ENCODE measurements around the gene MAPT. TPM values are rescaled to one million over a fixed set of nuclear protein-coding genes. Genes with fewer than 3 reads are reported as not detected.

MAPT gene
- total RNA-seq, 6 donors from 2014 or later, result 2.1 to 3.7 (median 2.8) TPM

DNA sequence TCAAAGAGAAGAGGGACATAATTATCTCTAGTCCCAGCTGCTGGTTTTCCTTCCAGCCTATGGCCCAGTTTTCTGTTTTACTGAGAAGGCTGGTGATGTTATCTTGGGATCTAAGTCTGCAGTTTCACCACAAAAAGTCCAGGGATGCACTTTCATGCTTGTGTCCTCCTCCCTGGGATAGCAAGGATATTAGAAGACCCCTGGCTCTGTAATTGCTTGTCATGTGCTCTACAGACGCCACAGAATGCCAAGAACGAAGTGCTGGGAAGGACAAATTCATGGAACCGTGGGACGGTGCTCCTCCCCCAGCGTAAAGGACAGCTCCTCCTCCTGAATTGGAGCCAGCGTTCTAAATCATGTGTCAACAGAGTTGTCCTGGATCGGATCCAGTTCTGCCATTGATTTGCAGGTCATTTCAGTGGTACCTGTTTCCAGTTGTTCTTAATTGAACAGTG, 8.6 kb downstream of the MAPT start:
- Histone ChIP-seq H3K27me3 (peaks cover 0 to 6% (median 0%) of the 10 kb centered on the region in 4 donors), H3K4me1 (peaks cover 0 to 3% (median 0%) of the 10 kb centered on the region in 4 donors), H3K27ac (no peak overlapping the region), H3K4me3 (no peak overlapping the region), H3K9me3 (no peaks in the 10 kb centered on the region), H3K36me3 (no peaks in the 10 kb centered on the region)
- WGBS, 2 donors, result 35 to 58% methylated on average over 7 of the region's 7 CpGs
- DNase-seq, result peak in 1 of 2 donors; percentile 31
- TF ChIP-seq POLR2A (IDR thresholded peaks at IDR 0.05) (no peak), POLR2AphosphoS5 (IDR thresholded peaks at IDR 0.05) (no peak), EP300 (IDR thresholded peaks at IDR 0.05) (no peak)
- TF ChIP-seq, protein P1, sequence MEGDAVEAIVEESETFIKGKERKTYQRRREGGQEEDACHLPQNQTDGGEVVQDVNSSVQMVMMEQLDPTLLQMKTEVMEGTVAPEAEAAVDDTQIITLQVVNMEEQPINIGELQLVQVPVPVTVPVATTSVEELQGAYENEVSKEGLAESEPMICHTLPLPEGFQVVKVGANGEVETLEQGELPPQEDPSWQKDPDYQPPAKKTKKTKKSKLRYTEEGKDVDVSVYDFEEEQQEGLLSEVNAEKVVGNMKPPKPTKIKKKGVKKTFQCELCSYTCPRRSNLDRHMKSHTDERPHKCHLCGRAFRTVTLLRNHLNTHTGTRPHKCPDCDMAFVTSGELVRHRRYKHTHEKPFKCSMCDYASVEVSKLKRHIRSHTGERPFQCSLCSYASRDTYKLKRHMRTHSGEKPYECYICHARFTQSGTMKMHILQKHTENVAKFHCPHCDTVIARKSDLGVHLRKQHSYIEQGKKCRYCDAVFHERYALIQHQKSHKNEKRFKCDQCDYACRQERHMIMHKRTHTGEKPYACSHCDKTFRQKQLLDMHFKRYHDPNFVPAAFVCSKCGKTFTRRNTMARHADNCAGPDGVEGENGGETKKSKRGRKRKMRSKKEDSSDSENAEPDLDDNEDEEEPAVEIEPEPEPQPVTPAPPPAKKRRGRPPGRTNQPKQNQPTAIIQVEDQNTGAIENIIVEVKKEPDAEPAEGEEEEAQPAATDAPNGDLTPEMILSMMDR (IDR thresholded peaks at IDR 0.05), result no peak
- ATAC-seq (ENCODE audit: low FRiP score in 2 of 2), result no peak

DNA sequence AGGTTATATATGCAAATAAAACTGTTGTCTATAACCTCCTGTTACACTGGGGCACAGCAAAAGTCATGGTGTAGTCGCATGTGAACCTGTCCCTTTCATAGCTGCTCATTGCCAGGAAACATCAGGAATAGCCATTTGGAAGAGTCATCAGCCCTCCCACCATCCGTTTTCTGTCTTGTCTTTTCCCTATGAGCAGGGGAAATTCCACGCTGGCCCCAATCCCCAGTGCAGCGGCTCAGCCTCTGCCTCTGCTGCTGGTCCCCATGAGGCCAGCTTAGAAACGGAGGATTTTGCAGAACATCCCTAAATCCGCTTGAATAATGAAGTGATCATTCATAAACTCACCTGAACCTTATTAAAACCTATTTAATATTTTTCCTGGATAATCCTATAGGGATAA, 10.5 kb downstream of the MAPT start:
- TF ChIP-seq EP300 (IDR thresholded peaks at IDR 0.05) (no peak), POLR2A (IDR thresholded peaks at IDR 0.05) (no peak), POLR2AphosphoS5 (IDR thresholded peaks at IDR 0.05) (no peak)
- TF ChIP-seq, protein P1 (IDR thresholded peaks at IDR 0.05), result no peak
- no peak overlapping the region for H3K27ac ChIP-seq
- DNase-seq, result no peak
- no peak overlapping the region for H3K4me3 ChIP-seq
- peaks cover 0 to 6% (median 0%) of the 10 kb centered on the region in 4 donors for H3K27me3 ChIP-seq
- WGBS, 2 donors, result 69 to 75% methylated on average over 6 of the region's 6 CpGs
- H3K4me1 ChIP-seq, result peaks cover 0 to 3% (median 0%) of the 10 kb centered on the region in 4 donors
- no peaks in the 10 kb centered on the region for H3K9me3 ChIP-seq
- no peaks in the 10 kb centered on the region for H3K36me3 ChIP-seq
- no peak for ATAC-seq (ENCODE audit: low FRiP score in 2 of 2)

GRCh38 chr17:45905814-45906213, 11.5 kb downstream of the MAPT start:
- no peak overlapping the region for H3K27ac ChIP-seq
- H3K36me3 ChIP-seq, result no peaks in the 10 kb centered on the region
- ATAC-seq (ENCODE audit: low FRiP score in 2 of 2) (no peak), DNase-seq (no peak)
- no peaks in the 10 kb centered on the region for H3K9me3 ChIP-seq
- WGBS, 2 donors, result 50% methylated on average over 4 of the region's 4 CpGs; no CpG with 5 or more reads in 1 of the 2 donors
- TF ChIP-seq POLR2AphosphoS5 (IDR thresholded peaks at IDR 0.05) (no peak), POLR2A (IDR thresholded peaks at IDR 0.05) (no peak), EP300 (IDR thresholded peaks at IDR 0.05) (no peak)
- TF ChIP-seq, protein P1 (IDR thresholded peaks at IDR 0.05), result no peak
- peaks cover 0 to 3% (median 0%) of the 10 kb centered on the region in 4 donors for H3K4me1 ChIP-seq
- H3K4me3 ChIP-seq, result no peak overlapping the region
- H3K27me3 ChIP-seq, result peaks cover 0 to 6% (median 0%) of the 10 kb centered on the region in 4 donors

- H3K4me3 ChIP-seq, result no peak overlapping the region
- peaks cover 0 to 6% (median 0%) of the 10 kb centered on the region in 4 donors for H3K27me3 ChIP-seq
- DNase-seq (no peak), ATAC-seq (ENCODE audit: low FRiP score in 2 of 2) (no peak)
- H3K4me1 ChIP-seq, result peaks cover 0 to 3% (median 0%) of the 10 kb centered on the region in 4 donors
- no peak overlapping the region for H3K27ac ChIP-seq
- no peaks in the 10 kb centered on the region for H3K36me3 ChIP-seq
- 58 to 66% methylated on average over 8 of the region's 8 CpGs for WGBS, 2 donors
- no peaks in the 10 kb centered on the region for H3K9me3 ChIP-seq
- TF ChIP-seq POLR2AphosphoS5 (IDR thresholded peaks at IDR 0.05) (no peak), POLR2A (IDR thresholded peaks at IDR 0.05) (no peak)
These were observed 11.9 kb downstream of the MAPT start for GRCh38 chr17:45906237-45906636.

- H3K27me3 ChIP-seq, result peaks cover 0 to 6% (median 0%) of the 10 kb centered on the region in 4 donors
- peaks cover 0 to 3% (median 0%) of the 10 kb centered on the region in 4 donors for H3K4me1 ChIP-seq
- peaks cover 0 to 2% (median under 1%) of the 10 kb centered on the region in 4 donors for H3K9me3 ChIP-seq
- TF ChIP-seq POLR2A (IDR thresholded peaks at IDR 0.05) (no peak), POLR2AphosphoS5 (IDR thresholded peaks at IDR 0.05) (no peak), EP300 (IDR thresholded peaks at IDR 0.05) (no peak)
- TF ChIP-seq, protein P1 (IDR thresholded peaks at IDR 0.05), result no peak
- no peak overlapping the region for H3K4me3 ChIP-seq
- ATAC-seq (ENCODE audit: low FRiP score in 2 of 2), result peak in 1 of 2 donors; percentile 35
- H3K36me3 ChIP-seq, result no peaks in the 10 kb centered on the region
- DNase-seq, result no peak
- H3K27ac ChIP-seq, result no peak overlapping the region
- 75 to 79% methylated on average over 15 of the region's 15 CpGs for WGBS, 2 donors
These were observed 12.7 kb downstream of the MAPT start for GRCh38 chr17:45906927-45907622.
